ELR (cell line): ENCODE results near the gene SLC1A7.
A peak's percentile ranks its signal among the peaks of the same experiment; 100 is the strongest.

Experiments used
- DNase-seq: peaks from one replicate; pipeline ENCODE4 v3.0.0-alpha.2; 2015; ENCODE audit warnings: low read depth

SLC1A7 gene

DNA sequence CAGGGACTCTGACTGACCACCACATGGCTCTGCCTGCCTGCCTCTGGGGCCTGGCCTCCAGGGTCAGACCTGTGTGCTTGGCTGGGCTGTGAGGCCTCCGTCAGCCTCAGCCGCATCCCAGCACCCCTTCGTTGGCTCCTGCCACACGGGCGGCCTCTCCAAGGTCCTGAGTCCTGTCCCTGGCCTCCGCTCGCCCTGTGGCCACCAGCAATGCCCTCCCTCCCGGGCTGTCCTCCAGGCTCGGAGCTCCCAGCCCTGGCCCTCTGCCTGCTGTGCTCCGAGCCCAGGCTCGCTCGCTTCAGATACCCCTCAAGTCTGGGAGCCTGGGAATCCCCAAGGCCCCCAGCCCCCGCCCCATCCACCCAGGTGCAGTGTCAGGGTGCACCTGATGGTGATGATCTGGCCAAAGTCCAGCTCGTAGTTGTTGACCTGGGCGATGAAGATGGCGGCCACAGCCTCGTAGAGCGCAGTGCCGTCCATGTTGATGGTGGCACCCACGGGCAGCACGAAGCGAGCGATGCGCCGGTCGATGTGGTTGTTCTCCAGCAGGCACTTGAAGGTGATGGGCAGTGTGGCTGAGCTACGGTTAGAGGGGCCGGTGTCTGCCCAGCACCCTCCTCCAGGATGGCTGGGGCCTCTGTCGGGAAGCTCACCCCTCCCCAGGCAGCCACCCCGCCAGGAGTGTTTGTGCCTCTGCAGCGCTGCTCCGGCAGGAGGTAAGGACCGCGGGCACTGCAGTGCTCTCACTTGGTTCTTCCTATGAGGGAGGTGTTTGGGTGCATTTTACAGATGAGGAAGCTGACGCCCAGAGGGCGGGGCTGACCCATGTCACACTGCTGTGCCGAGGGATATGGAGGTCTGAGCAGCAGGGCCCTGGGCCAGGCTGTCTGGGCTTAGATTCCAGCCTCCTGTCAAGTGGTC lies 52.0 kb downstream of the SLC1A7 start:
- DNase-seq = no peak

DNA sequence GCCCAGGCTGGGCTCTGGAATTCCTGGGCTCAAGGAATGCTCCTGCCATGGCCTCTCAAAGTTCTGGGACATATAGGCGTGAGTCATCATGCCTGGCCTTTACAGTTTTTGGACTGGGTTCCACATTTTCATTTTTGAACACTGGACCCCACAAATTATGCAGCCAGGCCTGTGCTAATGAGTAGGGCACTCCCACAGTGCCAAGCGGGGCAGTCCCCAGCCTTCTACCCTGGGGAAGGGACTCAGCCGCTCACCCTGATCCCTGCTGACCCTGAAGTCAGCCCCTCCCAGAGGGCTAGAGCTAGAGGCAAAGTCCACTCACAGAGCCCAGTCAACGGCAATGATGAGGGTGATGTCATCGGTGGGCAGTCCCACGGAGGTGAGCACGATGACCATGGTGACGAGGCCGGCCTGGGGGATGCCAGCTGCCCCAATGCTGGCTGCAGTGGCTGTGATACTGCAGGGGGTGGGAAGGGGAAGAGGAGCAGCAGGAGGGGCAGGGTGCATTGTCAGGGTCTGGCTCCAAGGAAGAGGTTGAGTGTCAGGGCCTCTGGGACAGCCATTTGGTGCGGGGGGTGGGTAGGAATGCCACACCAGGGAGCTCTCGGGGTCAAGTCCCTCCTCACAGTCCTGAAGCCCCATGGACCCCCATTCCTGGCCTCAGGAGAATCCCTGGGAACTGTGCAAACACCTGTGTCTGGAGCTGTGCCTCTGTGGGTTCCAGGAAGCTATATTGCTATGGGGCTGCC lies 52.8 kb downstream of the SLC1A7 start:
- peak; percentile 38 for DNase-seq

DNA sequence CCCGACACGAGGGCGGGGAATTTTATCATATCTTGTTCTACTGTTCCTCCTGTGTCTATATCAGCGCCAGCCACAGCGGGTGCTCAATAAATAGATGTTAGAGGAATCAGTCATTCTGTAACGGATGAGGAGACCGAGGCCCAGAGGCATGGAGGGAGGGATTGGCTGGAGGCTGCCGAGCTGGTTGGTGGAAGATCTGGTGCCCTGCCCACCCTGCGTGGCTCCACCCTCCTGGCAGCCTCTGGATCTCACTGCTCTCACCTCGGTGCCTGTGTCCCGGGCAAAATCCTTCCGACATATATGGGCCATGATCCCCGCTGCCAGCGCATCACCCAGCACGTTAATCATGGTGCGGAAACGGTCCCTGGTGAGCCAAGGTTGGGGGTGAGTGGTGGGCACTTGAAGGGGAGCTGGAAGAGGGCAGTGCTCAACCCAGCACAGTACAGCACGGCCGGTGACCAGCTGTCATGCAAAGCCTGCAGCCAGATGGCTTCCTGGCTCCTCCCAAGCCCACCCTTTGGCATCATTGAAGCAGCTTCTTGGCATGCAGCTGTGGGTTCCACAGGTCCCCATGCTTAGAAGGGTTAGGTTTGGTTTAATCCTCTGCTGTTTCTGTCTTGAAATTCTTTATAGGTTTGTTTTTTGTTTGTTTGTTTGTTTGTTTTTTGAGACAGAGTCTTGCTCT lies 53.7 kb downstream of the SLC1A7 start:
- no peak for DNase-seq

DNA sequence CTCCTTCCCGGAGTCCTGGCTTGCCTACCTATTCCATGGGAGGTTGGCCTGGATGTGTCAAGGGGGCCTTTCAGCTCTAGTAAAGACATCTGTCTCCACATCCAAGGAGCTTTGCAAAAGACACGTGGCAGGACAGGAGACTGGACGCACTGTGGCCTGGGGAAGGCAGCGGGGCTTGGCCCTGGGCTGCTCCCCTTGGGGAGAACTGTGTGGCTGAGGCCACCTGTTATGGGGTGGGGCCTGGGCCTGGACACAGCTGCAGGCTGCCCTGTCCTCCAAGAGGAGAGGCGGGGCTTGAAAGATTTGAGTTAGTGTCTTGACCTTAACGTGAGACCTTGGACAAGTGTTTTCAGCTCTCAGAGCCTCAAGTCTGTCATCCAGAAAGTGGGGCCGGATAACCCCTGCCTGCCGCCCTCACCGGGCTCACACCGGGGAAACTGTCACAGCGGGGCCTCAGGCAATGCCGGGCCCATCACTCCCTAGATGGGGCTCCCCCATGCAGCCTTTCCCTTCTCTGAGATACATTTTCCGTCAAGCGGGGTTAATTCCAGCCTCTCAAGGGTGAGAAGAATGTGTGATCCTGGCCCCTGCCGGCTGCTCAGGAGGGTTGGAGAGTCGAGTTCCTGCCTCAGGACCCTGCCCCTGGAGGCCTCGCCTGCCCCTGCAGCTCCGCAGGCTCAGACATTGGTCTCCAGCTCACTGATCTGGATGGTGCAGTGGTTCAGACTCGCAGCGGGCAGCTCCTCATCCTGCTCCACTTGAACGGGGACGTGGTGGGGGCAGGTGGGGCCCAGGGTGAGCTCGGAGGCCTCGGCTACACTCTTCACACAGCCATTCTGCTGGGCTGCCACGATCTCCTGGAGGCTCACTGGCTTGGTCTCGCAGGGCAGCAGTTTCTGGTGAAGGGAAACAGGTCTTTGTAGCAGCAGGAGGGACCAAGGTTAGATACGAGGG lies 54.8 kb downstream of the SLC1A7 start:
- DNase-seq = no peak

DNA sequence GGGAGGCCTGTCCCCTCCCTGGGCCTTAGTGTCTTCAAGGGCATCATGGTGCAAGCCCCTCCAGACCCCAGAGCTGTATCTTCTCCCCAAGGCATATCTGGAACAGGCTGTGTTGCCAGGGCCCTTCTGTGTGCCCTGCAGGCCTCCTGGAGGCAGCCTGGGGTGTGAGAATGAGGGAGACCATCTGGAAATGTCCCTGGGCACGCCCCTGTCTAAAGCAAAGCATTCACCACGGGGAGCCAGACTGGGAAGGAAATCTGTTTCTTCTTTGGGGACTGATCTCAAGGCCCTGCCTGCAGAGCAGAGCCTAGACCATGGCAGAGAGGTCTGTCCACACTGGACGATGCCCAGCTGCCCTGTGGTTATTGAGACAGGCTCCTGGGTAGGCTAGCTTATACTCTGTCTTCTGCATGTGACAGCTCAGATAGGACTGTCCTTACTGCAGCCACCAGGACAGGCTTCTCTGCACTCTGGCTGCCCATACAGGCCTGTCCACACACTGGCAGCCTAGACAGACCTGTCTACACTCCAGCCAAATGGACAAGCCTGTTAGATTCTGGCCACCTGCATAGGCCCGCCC lies 55.9 kb downstream of the SLC1A7 start:
- DNase-seq = no peak

DNA sequence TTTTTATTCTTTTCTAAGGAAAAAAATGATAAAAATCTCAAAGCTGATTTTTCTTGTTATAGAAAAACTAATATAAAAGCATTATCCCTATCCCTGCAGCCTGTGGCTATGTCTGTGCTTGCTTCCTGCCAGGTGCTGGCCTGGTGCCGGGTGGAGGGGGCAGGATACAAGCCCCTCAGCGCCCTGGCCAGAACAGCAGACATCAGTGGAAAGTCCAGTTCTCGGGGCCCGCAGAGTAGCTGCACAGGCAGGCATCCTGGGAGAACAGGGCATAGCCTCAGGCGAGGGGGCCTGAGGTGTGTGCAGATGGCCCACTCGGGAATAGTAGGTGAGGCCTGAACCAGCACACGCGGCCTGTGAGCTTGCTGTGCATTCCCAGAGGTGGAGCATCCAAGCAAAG lies 57.0 kb downstream of the SLC1A7 start:
- no peak for DNase-seq

DNA sequence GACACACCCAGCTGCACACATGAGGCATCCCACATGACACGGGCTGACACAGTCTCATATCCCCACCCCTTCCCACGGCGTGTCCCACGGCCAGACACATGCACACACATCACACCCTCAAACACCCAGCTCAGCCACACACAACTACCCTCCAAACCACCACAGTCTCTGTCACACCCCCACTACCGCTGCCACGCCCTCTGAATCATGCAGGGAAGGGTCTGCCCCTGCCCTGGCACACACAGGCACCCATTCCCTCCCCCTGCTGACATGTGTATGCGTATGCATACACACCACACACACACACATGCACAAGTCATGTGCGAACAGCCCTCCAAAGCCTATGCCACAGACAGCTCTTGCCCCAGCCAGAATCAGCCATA lies 57.9 kb downstream of the SLC1A7 start:
- DNase-seq = peak; percentile 14

DNA sequence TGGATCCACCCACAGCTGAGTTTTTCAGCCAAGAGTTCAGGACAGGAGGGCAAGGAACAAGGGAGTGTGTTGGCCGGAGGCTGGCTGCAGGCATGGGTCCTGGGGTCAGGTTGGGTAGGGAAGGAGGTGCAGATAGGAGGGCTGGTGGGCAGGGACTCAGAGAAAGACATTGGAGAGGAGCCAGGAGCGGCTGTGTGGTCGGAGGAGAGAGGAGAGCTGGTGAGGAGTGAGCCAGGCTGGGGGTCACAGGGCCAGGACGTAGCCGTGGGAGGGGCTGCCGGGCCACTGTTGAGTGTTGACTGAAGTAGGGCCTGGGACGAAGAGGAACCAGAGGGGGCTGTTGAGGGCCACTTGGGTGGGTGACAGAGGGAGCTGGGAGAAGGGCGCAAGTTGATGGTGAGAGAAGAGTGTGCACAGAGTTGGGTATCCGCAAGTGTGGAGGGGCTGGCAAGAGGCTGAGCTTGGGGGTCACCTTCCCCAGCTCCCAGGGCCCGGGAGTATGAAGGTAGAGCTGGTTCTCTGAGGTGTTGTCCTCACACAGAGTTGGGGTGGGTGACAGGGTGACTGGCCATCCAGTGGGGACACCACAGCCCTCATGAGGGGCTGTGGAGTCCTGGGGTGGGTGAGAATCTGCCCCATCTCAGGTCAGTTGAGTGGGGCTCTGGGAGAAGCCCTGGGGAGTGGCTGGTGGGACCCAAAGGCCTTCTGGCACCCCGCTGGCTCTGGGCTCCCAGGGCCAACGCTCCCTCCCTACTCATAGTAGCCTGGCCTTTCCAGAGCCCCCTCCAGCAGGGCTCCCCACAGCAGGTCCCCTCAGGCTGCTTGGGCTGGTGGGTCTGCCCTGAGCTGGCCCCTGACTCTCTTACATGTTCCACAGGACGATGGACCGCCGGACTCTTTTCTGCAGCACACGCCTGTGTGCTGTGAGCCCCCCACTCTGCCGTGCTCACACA lies 58.5 kb downstream of the SLC1A7 start:
- no peak for DNase-seq

DNA sequence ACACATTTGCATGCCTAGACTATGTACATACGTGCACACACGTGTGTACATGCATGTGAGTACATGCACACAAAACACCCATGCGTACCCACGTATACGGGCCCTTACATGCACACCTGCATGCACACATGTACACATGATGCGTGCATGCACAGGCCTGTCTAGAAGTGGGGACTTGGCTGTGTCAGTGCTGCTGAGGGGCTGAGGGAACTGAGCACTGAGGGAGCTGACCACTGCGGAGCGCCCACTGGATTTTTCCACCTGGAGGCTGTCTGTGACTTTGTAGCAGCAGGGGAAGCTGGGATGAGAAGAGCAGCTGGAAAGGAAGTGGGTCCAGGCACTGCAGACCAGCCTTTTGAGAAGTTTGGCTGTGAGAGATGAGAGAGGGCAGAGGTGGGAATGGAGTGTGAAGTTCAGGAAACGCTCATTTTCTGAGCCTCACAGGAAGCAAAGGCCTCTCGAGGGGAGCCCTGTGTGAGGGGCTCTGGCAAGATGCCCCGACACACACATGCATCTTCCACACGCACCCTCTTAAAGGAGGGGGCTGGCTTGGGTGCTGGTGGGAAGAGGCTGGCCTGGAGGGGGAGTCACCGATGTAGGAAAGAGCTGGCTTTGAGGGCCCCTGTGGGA lies 59.5 kb downstream of the SLC1A7 start:
- DNase-seq = no peak

DNA sequence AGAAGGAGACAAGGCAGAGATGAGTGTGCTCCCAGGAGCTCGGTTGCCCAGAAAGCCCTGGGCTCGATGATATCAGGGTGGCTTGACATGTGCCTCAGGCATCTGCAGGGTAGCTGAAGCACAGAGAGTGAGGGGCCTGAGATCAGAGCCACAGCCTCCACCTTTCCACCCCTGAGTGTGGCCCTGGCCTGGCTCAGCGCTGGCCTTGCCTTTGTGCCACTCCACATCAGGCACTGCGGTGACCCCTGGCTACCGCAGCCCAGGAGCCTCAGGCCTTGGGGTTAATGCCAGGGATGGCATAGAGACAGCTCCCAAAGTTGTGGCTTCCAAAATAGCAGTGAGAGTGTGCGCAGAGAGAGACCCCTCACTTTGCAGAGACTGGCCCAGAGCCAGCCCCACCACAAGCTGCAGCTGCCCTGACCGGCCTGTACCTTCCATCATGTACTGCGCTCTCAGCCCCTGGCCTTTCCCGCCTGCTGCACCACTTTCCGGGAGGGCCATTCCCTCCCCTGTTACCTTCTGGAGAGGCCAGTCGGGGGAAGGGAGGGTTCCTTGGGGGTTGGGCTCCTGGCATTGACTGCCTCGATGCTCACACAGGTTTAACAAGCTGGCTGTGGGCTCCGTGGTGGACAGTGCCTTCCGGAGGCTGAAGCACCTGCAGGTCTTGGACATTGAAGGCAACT lies 60.9 kb downstream of the SLC1A7 start:
- no peak for DNase-seq

DNA sequence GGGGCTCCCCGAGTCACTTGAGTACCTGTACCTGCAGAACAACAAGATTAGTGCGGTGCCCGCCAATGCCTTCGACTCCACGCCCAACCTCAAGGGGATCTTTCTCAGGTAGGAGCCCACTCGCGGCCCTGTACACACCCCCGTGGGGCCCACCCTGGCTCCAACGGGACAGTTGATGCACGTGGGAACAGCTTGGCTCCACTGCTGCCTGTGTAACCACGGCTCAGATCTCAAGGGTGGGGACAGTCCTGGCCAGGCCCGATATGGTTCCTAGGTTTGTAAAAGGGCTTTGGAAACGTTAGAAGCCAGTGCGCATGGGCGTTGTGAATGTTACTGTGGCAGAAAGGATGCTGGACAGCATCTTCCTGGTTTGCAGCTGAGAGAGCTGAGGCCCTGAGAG lies 61.7 kb downstream of the SLC1A7 start:
- no peak for DNase-seq

DNA sequence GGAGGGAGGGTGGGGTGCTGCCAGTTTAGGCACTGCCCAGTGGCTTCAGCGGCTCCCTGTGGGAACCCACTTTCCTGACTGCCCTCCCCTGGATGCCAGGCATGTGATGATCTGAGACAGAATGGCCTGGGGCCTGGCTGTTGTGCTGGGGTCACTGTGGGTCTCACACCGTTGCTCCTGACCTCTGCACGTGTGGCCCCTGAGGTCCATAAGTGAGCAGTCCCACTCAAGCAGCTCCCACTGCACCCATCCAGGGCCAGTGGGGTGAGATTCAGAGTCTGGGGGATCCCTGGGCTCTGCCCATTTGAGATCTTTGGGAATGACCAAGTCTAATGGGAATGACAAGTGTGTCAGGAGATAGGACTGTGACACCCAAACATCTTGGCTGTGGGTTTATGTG lies 62.4 kb downstream of the SLC1A7 start:
- DNase-seq = no peak

DNA sequence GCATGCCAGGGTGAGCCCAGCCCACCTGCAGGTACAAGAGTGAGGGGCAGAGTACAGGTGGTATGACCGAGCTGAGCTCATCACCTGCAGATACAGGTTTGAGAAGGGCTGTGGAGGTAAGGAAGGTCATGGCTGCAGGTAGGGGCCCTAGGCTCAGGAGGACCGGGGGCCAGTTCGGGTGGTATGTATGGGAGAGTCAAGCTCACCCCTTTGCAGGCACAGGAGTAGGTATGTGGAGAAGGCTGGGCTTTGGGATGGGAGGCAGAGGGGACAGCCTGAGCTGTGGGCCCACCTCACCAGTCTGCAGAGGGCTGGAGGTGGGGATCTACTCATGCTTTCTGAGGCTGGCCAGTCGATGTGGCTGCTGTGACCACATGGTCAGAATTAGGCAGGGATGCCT lies 63.2 kb downstream of the SLC1A7 start:
- no peak for DNase-seq

DNA sequence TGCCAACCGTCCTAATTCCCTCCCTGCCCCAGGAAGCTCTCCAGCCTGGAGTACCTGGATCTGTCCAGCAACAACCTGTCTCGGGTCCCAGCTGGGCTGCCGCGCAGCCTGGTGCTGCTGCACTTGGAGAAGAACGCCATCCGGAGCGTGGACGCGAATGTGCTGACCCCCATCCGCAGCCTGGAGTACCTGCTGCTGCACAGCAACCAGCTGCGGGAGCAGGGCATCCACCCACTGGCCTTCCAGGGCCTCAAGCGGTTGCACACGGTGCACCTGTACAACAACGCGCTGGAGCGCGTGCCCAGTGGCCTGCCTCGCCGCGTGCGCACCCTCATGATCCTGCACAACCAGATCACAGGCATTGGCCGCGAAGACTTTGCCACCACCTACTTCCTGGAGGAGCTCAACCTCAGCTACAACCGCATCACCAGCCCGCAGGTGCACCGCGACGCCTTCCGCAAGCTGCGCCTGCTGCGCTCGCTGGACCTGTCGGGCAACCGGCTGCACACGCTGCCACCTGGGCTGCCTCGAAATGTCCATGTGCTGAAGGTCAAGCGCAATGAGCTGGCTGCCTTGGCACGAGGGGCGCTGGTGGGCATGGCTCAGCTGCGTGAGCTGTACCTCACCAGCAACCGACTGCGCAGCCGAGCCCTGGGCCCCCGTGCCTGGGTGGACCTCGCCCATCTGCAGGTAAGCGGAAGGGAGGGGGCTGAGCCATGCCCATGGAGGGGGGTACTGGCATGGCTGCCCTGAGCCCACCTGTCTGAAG lies 63.9 kb downstream of the SLC1A7 start:
- DNase-seq = no peak

DNA sequence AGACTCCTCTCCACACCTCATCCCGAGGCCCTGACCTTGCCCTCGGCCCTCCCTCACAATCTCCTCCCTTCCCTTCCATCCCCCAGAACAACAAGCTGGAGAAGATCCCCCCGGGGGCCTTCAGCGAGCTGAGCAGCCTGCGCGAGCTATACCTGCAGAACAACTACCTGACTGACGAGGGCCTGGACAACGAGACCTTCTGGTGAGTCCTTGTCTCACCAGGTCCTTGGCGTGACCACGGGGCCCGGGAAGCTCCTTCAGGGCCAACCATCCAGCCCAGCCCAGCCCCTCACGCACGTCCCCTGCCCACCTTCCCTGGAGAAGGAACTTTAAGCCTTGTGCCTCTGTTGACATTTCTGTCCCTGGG lies 64.9 kb downstream of the SLC1A7 start:
- DNase-seq = no peak

DNA sequence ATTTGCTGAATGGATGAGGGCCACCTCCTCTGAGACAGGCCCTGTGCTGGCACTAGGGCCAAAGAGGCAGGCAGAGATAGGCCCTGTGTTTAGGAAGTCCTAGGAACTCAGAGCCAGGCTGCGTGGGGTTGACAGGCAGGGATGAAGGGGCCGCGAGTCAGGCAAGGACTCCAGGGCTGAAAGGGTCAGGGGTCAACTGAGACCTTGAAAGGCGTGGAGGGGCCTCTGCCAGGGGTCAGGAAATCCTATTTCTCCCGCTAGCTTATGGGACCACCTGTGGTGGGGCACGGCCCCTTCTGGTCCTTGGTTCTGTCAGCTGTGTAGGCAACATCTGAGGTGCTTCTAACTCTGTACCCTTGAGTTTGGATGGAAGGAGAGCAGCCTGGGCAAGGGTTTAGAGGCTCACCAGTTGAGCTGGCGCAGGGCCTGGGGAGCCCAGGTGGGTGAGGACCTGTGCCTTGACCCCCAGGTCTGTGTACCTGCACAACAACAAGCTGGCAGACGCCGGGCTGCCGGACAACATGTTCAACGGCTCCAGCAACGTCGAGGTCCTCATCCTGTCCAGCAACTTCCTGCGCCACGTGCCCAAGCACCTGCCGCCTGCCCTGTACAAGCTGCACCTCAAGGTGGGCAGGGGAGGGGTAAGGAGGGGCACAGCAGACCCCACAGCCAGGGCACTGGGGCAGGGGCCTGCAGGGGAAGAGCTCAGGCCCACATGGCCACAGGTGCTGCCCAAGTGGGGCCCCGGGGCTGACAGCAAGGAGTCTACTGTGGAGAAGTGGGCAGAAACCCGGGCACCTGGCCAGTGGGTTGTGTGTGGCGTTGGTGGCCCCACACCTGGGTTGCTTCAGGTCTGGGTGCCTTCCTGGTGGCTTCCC lies 65.5 kb downstream of the SLC1A7 start:
- no peak for DNase-seq

DNA sequence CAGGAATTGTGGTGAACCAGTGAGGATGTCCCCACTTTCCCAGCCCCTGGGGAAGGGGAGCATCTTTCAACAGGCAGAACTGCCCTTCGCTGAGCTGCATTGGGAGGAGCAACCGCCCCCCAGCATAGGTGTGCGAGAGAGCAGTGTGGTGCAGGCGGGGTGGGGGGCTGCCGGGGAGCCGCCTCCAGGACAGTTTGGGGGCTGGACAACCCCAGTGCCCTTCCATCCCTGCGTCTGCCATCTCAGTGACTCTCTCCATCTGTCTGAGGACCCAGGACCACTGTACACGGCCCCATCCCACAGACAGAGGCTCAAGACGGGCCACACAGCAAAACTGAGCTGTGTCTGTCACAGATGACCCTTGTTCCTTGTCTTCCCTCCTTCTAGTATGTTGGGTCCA lies 66.3 kb downstream of the SLC1A7 start:
- no peak for DNase-seq
